OCI-LY3 (cell line): Measurements from ENCODE around the gene EPHA3.

Source experiments
- EZH2phosphoT487 ChIP-seq: fragments of 200-600 bp; shearing (Covaris generic); IDR thresholded peaks from 2 replicates; pipeline ENCODE4 v1.6.1; 2018; ENCODE audit warnings: antibody characterized with exemption, mixed run types, low read depth
- TF ChIP-seq, protein P1 (sequence below): fragments of 200-600, 300-600 bp; sonication (generic); IDR thresholded peaks from 2 replicates; pipeline ENCODE4 v1.5.1; 2014; ENCODE audit warnings: antibody characterized with exemption, low read length, low read depth

DNA sequence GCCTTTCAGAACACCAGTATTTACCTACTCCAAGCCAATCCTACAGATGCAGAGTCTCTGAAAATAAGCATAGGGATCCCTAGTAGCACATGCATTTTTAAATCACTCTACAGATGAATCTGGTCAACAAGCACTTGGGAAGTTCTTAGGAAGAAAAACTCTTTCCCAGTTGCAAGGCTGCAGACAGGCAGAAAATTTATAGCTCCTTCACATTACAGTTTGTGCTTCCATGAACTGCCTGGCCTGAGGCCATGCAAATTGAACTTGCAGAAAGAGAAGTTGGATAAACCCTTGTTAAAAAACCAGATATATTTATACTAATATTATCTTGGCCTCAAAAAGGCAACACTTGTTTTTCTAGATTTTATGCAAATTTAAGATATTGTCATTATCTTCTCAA lies 256.9 kb downstream of the EPHA3 start:
- TF ChIP-seq, protein P1, sequence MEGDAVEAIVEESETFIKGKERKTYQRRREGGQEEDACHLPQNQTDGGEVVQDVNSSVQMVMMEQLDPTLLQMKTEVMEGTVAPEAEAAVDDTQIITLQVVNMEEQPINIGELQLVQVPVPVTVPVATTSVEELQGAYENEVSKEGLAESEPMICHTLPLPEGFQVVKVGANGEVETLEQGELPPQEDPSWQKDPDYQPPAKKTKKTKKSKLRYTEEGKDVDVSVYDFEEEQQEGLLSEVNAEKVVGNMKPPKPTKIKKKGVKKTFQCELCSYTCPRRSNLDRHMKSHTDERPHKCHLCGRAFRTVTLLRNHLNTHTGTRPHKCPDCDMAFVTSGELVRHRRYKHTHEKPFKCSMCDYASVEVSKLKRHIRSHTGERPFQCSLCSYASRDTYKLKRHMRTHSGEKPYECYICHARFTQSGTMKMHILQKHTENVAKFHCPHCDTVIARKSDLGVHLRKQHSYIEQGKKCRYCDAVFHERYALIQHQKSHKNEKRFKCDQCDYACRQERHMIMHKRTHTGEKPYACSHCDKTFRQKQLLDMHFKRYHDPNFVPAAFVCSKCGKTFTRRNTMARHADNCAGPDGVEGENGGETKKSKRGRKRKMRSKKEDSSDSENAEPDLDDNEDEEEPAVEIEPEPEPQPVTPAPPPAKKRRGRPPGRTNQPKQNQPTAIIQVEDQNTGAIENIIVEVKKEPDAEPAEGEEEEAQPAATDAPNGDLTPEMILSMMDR: no peak
- TF ChIP-seq EZH2phosphoT487: no peak
